SK-N-MC (cell line): Measurements from ENCODE around the gene RALY.
"Not testable (repeated sequence)": the region's sequence is repeated elsewhere in the genome, so short reads cannot be mapped to it uniquely, and the experiment has no call there.

Source experiments
- EZH2 ChIP-seq: fragments of 200-600 bp; sonication (generic); IDR thresholded peaks from one replicate; pipeline ENCODE4 v1.6.1; 2017; ENCODE audit warnings: antibody characterized with exemption
- POLR2AphosphoS5 ChIP-seq: IDR thresholded peaks from 2 replicates; pipeline ENCODE4 v1.6.1; 2012; ENCODE audit warnings: mild to moderate bottlenecking, low read depth, low read length, borderline replicate concordance

GRCh38 chr20:34133365-34133860, 139.7 kb downstream of the RALY start:
- TF ChIP-seq EZH2, POLR2AphosphoS5: not testable (repeated sequence)
